GM08714 (cell line): Measurements from ENCODE around the gene C20orf141.

Source experiments
- H3K4me3 ChIP-seq: fragments of 200-500 bp; sonication (Bioruptor generic); 2 replicates; pipeline ENCODE4 v1.5.1; 2014; ENCODE audit warnings: mild to moderate bottlenecking, low read length, inconsistent platforms
- ZNF274 ChIP-seq: IDR thresholded peaks from 2 replicates; pipeline ENCODE4 v1.6.1; 2012; ENCODE audit warnings: mild to moderate bottlenecking, low read depth, low read length

The C20orf141 gene

GRCh38 chr20:2796011-2796660 lies 18.7 kb upstream of the C20orf141 start:
- no peak for TF ChIP-seq ZNF274
- no peak overlapping the region for H3K4me3 ChIP-seq

GRCh38 chr20:2797136-2797983 lies 17.4 kb upstream of the C20orf141 start:
- no peak for TF ChIP-seq ZNF274
- H3K4me3 ChIP-seq = no peak overlapping the region

- TF ChIP-seq ZNF274 = no peak
- H3K4me3 ChIP-seq = no peak overlapping the region
These were observed 16.5 kb upstream of the C20orf141 start for GRCh38 chr20:2798095-2798805.

- no peak for TF ChIP-seq ZNF274
- peak overlapping the region; percentile 85; the same call in 1 of the 2 replicates for H3K4me3 ChIP-seq
These were observed 16.0 kb upstream of the C20orf141 start for GRCh38 chr20:2798814-2799213.

- H3K4me3 ChIP-seq = peak overlapping the region; percentile 85; the same call in 1 of the 2 replicates
- no peak for TF ChIP-seq ZNF274
These were observed 15.5 kb upstream of the C20orf141 start for GRCh38 chr20:2799271-2799670.

- no peak for TF ChIP-seq ZNF274
- peak overlapping the region; percentile 85; the same call in 1 of the 2 replicates for H3K4me3 ChIP-seq
These were observed 14.9 kb upstream of the C20orf141 start for GRCh38 chr20:2799688-2800520.

- TF ChIP-seq ZNF274 = no peak
- peak within 1 kb of the TSS; percentile 85; the same call in 1 of the 2 replicates for H3K4me3 ChIP-seq
These were observed 14.1 kb upstream of the C20orf141 start, which contains the start of gene CPXM1 for GRCh38 chr20:2800521-2801285. TSS of gene CPXM1 (minus strand) at chr20:2800627. CDS start at chr20:2800572, 55 bp downstream.

GRCh38 chr20:2801286-2801728 lies 13.5 kb upstream of the C20orf141 start:
- H3K4me3 ChIP-seq = peak overlapping the region; percentile 85; the same call in 1 of the 2 replicates
- no peak for TF ChIP-seq ZNF274

GRCh38 chr20:2804041-2804828 lies 10.6 kb upstream of the C20orf141 start:
- no peak for TF ChIP-seq ZNF274
- H3K4me3 ChIP-seq = no peak overlapping the region

- H3K4me3 ChIP-seq = no peak overlapping the region
- no peak for TF ChIP-seq ZNF274
These were observed 9.7 kb upstream of the C20orf141 start for GRCh38 chr20:2804852-2805688.

GRCh38 chr20:2805689-2806350 lies 9.0 kb upstream of the C20orf141 start:
- no peak for TF ChIP-seq ZNF274
- no peak overlapping the region for H3K4me3 ChIP-seq

- no peak for TF ChIP-seq ZNF274
- H3K4me3 ChIP-seq = no peak overlapping the region
These were observed 8.5 kb upstream of the C20orf141 start for GRCh38 chr20:2806351-2806701.
